COLO668 (cell line): ENCODE measurements around the gene PROB1.
A peak's percentile ranks its signal among the peaks of the same experiment; 100 is the strongest.
"Not testable (repeated sequence)": the region's sequence is repeated elsewhere in the genome, so short reads cannot be mapped to it uniquely, and the experiment has no call there.

Experiments
- DNase-seq: peaks from one replicate; lab custom pipeline; 2025; ENCODE audit not compliant: unreplicated experiment; lab: John Stamatoyannopoulos, UW

Gene PROB1

DNA sequence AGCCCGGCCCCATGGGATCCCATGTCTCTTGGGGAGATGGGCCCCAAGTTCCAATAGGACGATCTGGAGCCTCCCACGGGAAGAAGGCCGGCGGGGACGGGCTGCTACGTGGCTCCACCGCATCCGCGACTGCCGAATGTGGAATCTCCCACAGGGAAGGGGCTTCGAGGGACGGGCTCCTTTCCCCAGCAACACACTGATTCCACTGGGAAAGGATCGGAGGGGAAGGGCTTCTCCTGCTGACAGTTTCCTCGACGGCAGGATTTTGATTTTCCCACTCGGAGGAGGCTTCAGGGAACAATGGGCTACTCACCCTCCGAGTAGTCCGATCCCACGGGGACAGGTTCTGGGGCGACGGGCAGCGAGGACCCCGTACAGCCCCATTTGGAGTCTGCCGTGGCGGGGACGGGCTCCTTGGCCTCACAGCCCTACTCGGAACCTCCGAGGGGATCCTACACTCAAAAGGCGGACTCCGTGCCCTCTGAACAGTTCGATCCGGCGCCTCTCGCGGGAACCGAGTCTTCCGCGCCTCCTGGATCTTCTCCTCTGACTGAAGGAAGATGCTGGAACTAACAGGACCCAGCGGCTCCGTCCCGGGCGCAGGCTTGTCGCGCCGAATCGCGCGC is 1.3 kb downstream of the PROB1 start:
- no peak for DNase-seq

- peak; percentile 68 for DNase-seq
Measured at GRCh38 chr5:139392678-139393496, 2.0 kb downstream of the PROB1 start.

DNA sequence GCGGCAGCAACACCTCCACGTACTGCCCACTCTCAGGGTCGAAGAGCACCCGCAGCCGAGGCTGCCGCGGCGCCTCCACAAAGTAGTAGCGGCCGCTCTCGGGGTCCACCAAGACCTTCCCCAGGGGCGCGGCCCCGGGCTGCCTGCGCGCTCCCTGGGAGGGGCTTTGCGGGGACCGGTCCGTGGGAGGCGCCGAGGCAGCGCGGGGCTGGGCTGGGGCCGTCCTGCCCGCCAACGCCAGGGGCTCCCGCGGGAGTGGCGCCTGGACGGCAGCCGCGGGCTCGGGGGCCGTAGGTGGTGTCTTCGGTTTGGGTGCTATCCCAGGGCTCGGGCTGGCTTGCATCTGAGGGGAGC is 2.6 kb downstream of the PROB1 start:
- no peak for DNase-seq

- DNase-seq, result no peak
Measured at GRCh38 chr5:139391570-139392323, 3.2 kb downstream of the PROB1 start.

DNA sequence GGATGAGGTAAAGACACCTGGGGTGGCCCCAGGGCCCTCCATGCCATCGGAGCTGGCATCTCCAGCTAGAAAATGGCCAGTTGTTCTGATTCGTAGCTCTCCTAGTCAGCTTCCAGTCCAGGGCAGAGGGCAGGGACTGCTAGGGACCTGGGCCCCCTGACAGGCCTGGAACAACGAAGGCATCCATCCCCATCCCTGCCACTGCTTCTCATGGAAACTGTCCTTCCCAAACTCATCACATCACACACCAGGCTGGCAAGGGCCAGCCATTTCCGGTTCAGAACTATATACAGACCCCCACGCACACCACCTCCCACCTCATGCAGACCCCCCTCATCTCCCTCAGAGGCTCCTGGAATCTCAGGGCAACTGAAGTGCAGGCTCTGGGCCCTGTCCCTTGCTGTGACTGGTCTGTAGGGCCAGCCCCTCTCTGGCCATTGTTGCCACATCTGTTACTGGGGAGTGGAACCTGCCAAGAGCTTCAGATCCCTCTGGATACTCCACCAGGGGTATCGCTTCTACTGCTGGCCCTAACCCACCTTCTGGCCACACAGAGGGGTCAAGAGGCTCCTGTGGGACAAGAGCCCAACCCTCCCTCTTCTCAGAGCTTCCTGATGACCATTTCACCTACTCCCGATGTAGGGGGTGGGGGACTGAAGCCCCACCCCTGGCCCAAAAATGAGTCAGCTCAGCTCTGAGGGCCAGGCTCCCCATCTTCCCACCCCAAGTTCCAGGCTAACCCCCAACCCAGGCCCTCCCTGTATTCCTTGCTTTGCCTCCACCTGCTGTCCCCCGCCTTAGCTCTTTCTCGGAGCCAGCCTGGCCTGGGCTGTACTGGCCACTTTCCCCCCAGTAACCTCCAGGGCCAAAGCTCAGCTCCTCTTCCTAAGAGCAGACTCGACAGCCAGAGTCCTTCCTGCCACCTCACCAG is 4.0 kb downstream of the PROB1 start:
- DNase-seq, result no peak

DNA sequence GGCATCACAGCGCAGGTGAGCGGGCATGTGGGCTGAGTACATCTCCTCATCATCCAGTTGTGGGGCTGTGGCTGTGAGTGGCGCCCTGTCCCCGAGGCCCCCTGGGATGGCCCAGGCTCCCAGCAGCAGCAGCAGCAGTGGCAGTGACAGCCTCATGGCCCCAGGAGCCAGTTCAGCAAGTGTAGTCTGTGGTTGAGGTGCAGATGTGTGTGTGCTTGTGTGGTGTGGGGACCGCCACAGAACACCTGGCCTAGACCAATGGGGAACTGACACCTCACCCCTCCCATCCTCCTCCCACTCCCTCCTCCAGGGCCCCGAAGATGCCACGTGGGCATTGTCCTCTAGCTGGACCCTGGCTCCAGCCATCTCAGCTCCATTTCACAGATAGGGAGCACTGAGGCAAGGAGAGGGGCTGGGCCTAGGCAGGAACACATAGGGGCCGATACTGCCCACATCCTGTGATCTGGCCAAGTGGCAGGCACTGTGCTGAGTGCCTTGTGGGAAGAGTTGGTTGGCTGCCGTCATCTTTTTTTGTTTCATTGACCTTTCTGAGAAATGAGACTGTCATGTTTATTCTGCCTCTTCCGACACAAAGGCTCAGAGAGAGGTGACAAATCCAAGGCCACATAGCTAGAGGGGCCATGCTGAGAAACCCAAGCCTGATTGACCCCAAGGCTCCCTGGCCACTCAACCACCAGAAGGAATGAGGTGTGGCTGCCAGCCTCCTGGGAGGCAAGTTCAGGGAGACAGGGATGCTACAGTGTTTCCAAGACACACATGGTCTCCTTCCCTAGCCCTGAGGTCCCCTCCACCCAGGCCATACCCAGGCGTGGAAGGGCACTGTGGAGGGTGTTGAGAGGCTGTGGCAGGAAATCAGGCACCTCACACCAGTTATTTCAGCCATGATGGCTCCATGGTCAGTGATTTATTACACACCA is 4.9 kb downstream of the PROB1 start, which contains the start of gene MZB1:
Gene MZB1, minus strand, starts transcription at position 213 of the 938 bp plus-strand sequence. Its CDS starts 57 bp downstream, at position 156.
- DNase-seq, result no peak

GRCh38 chr5:139388198-139388821 is 6.6 kb downstream of the PROB1 start:
- no peak for DNase-seq

DNA sequence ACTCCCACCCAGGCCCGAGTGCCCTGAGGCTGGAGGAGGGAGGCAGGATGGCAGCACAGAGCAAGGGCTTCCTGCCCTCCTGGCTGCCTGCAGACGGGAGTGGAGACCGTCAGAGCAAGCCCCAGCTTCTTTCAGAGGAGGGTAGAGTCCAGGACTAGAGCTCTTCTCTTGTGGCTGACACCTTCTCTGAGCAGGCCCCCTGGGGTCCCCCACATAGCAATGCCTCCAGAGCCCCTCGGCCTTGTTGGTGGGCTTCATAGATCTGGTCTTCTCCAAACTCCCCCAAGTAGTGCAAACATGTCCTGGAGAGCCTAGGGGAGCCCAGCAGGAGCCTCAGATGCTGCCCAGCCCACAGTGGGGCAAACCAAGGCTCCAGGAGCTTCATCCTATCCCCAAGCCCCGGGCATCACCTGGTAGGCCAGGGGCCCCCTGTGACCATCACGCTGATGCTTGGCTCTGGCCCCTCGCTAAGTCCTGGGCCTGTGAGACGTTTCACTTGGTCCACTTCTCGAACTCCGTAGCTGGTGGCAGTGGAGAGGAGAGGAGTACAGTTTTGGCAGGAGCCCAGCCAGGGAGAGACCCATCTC is 7.2 kb downstream of the PROB1 start:
- DNase-seq, result no peak

DNA sequence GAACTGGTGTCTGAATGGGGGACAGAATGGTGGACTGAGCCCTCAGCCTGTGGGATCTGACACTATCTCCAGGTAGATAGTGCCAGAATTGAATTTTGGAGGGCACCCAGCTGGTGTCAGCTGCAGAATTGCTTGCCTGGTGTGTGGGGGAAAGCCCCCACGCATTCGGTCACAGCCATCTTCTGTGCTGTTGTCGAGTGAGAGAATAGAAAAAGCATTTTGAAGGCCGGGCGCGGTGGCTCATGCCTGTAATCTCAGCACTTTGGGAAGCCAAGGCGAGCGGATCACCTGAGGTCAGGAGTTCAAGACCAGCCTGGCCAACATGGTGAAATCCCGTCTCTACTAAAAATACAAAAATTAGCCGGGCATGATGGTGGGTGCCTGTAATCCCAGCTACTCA is 7.9 kb downstream of the PROB1 start:
- DNase-seq, result not testable (repeated sequence)

DNA sequence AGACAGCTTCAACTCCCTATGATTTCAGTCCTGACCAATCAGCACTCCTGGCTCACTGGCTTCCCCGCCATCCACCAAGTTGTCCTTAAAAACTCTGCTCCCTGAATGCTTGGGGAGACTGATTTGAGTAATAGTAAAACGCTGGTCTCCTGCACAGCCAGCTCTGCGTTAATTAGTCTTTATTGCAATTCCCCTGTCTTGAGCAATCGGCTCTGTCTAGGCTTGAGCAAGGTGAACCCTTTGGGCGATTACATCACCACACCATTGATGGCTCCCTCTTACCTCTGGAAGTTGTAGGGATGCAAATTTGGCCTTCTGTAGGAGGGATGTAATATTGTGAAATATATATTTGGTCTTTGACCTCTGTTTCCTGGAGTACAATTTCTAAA is 8.9 kb downstream of the PROB1 start:
- no peak for DNase-seq

- peak; percentile 4 for DNase-seq
Measured at GRCh38 chr5:139385061-139386049, 9.5 kb downstream of the PROB1 start.

- no peak for DNase-seq
Measured at GRCh38 chr5:139384591-139385051, 10.3 kb downstream of the PROB1 start.

DNA sequence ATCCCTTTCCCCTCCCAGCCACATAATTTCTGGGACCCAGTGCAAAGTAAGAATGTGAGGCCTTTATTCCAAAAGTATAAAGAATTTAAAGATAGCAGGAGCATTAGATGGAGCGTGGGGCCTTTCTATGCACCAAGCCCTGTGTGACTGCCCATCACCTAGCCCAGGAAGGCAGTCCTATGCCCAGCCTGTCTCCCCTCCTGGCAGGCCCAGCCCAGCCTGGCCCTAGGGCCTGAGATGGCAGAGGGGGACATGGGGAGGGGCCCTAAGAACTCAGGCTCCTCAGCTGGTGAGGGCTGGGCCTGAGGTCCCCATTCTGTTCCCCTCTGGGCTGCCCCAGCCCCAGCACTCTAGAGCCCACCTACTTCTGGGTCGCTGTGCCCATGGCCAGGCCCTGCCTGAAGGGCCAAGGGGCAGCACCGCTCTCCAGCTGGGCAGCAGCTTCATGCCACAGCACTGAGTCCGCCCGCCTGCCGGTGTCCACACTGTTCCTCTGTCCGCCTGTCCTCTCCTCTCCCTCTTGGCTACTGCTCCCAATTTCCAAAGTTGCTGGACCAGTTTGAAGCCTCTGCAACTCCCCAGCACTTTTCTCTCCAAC is 10.8 kb downstream of the PROB1 start:
- DNase-seq, result no peak

GRCh38 chr5:139383275-139383992 is 11.5 kb downstream of the PROB1 start, which contains the start of gene SLC23A1:
Gene SLC23A1, minus strand, starts transcription at chr5:139383297. Its CDS starts 44 bp downstream, at chr5:139383253.
- DNase-seq, result no peak

DNA sequence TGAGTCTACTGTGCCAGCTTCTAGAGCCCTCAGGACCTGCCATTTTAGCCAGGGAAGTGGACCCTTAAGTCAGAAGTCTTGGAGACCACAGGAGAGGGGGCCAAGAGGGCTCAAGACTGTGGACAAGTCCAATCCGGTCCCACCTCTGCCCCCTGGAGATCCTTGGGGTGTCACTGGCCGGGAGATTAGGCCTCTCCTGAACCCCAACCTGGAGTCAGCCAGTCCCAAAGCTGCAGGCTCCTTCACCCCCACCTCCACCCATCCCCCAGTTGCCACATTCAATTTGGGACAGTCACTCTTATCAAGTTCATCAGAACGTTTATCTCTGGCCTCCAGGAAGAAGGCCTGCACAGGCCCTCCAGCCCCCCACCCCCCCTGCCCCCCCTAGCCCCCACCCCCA is 12.1 kb downstream of the PROB1 start:
- no peak for DNase-seq
